Measurements from ENCODE around the gene C3orf70.

The C3orf70 gene

DNA sequence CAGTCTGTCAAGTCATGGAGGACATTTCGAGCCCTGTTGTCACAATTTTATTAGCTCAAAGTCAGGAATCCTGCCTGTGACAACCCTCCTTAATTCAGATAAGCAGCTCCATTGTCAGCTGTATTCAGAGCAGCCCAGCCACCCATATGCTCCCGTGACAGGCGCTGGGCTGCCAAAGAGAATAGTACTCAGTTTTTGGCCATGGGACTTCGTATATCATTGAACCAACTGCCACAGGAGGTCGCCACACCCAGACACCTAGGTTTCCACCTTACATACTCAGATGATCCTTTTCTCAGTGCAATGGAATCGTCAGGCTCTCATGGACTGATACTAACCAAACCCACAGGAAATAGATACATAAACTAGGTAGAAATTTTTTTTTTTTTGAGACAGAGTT lies 100.2 kb downstream of the C3orf70 start:
- no peak for DNase-seq (ENCODE audit: low spot score)
- in situ Hi-C loops (cut with MboI; ENCODE audit: low sequenced_read_pairs, unreplicated experiment) = no loop called here
- TF ChIP-seq, protein P1, sequence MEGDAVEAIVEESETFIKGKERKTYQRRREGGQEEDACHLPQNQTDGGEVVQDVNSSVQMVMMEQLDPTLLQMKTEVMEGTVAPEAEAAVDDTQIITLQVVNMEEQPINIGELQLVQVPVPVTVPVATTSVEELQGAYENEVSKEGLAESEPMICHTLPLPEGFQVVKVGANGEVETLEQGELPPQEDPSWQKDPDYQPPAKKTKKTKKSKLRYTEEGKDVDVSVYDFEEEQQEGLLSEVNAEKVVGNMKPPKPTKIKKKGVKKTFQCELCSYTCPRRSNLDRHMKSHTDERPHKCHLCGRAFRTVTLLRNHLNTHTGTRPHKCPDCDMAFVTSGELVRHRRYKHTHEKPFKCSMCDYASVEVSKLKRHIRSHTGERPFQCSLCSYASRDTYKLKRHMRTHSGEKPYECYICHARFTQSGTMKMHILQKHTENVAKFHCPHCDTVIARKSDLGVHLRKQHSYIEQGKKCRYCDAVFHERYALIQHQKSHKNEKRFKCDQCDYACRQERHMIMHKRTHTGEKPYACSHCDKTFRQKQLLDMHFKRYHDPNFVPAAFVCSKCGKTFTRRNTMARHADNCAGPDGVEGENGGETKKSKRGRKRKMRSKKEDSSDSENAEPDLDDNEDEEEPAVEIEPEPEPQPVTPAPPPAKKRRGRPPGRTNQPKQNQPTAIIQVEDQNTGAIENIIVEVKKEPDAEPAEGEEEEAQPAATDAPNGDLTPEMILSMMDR (IDR thresholded peaks at IDR 0.05; ENCODE audit: borderline replicate concordance, control extremely low read depth, extremely low read depth, insufficient read depth, missing control alignments) = no peak

DNA sequence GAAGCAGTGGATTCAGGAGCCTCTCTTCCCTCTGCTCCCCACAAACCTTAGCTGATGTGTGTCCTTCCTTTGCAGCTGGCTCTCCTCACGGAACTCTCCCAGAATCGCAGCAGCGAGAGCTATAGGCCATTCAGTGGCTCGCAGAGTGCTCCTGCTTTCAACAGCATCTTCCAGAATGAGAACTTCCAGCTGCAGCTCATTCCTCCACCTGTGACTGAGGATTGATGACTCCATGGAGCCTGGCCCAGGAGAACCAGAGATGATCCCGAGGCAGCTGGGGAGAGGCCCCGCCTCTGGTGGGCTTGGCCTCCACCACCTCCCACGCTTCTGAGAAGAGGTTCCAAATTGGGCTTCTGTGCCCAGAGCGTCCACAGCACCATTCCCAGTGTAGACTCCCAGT lies 101.1 kb downstream of the C3orf70 start:
- in situ Hi-C loops (cut with MboI; ENCODE audit: low sequenced_read_pairs, unreplicated experiment) = no loop called here
- no peak for DNase-seq (ENCODE audit: low spot score)
- TF ChIP-seq, protein P1 (IDR thresholded peaks at IDR 0.05; ENCODE audit: borderline replicate concordance, control extremely low read depth, extremely low read depth, insufficient read depth, missing control alignments) = no peak

DNA sequence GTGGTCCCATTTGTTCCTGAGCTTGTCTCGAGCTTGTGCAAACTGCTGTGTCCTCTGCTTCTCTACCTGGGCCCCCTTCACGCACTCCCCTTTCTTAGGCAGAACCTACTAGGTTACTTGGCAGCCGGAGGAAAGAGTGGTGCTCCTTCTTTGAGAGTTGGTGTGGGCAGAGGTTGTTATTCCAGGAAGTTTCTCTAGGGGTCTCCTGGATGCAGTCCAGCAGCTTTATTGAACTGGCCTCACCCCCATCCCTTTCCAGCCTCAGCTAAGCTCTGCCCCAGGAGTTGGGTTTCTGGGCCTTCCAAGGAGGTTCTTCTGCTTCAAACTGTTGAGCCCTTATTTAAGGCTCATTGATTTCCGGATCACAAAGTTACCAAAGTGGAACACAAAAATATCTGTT lies 103.2 kb downstream of the C3orf70 start:
- TF ChIP-seq, protein P1 (IDR thresholded peaks at IDR 0.05; ENCODE audit: borderline replicate concordance, control extremely low read depth, extremely low read depth, insufficient read depth, missing control alignments) = no peak
- in situ Hi-C loops (cut with MboI; ENCODE audit: low sequenced_read_pairs, unreplicated experiment) = no loop called here
- no peak for DNase-seq (ENCODE audit: low spot score)

DNA sequence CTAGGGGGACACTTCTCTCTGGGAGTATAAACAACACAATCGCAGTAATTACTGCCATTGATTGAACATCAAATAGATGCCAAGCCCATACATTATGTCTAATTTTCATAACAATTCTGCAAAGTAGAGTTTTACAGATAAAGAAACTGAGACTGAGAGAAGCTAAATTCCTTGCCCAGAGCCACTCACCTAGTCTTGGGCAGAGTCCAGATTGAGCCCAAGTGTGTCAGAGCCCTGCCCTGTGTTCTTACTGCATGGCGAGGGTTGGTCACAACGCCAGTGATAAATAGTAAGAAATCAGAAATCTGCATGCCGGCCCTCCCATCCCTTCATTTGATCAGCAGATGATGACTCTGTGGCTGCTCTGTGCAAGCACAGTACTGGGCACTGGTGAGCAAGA lies 106.3 kb downstream of the C3orf70 start:
- no peak for DNase-seq (ENCODE audit: low spot score)
- TF ChIP-seq, protein P1 (IDR thresholded peaks at IDR 0.05; ENCODE audit: borderline replicate concordance, control extremely low read depth, extremely low read depth, insufficient read depth, missing control alignments) = no peak
- in situ Hi-C loops (cut with MboI; ENCODE audit: low sequenced_read_pairs, unreplicated experiment) = no loop called here

DNA sequence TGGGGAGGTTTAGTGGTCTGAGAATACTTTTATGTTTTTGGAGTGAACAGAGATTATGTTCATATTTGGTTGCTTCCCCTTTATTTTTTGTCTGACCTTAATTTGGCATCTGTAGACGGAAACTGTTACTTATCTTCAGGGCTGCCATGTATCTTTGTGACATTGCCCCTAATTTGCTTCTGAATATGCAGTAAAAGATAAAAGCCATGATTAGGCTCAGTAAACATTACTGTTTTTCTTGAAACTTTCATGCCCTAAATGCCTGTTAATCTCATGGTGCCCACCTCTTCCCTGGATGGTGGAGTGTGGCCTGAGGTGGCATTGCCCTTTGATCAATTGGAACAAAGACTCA lies 106.7 kb downstream of the C3orf70 start:
- in situ Hi-C loops (cut with MboI; ENCODE audit: low sequenced_read_pairs, unreplicated experiment) = no loop called here
- DNase-seq (ENCODE audit: low spot score) = no peak
- TF ChIP-seq, protein P1 (IDR thresholded peaks at IDR 0.05; ENCODE audit: borderline replicate concordance, control extremely low read depth, extremely low read depth, insufficient read depth, missing control alignments) = no peak

DNA sequence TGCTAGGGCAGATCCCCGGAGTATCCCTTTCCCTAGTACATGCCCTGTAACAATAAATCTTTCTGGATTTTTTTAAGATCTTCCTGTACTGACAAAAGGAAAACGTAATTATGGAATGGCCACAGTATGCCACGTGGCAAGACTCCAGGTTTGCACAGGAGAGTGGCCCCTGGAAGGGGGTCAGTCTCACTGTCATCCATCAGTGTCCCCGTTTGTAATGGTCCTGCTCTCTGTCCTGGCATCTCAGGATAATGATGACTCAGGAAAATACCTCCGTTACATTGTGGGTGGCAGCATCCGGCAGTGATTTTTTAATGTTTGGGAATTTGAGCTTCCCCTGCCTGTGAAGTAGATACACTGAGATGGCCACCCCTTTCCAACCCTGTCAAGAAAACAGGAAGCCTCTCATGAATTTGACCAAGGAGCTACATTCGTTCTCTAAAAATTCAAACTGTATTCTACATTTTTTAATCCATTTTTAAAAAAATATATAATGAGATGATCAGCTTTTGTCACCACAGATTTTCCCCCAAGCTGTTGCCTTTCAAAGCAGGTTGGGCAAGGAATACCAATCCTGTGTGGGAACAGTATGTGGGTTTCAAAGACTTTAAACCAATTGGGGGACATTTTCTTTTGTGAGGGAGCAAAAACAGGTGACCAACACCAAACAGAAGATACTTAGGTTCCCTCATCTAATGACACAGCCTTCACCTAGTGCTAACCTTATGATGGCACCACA lies 110.4 kb downstream of the C3orf70 start:
- TF ChIP-seq, protein P1 (IDR thresholded peaks at IDR 0.05; ENCODE audit: borderline replicate concordance, control extremely low read depth, extremely low read depth, insufficient read depth, missing control alignments) = no peak
- DNase-seq (ENCODE audit: low spot score) = no peak
- in situ Hi-C loops (cut with MboI; ENCODE audit: low sequenced_read_pairs, unreplicated experiment) = no loop called here

Measured in GM13976 (cell line).